Thymus (tissue), 11 donors: ENCODE results near the gene SPATA31E1. TPM values are rescaled to one million over a fixed set of nuclear protein-coding genes. Genes with fewer than 3 reads are reported as not detected.

ENCODE experiments used
- DNase-seq, 9 donors: peaks; one replicate each; pipeline ENCODE4 v3.0.0-alpha.2; 2013; ENCODE audit warnings: low spot score in 9 of 9, low read depth in 6 of 9, missing footprints in 1 of 9
- H3K27ac ChIP-seq, 2 donors: one replicate each; pipeline ENCODE4 v1.5.1; 2013; ENCODE audit warnings: control low read depth in 1 of 2, low read depth in 1 of 2, low read length in 1 of 2, mild to moderate bottlenecking in 1 of 2, moderate library complexity in 1 of 2
- H3K27me3 ChIP-seq, 2 donors: one replicate each; pipeline ENCODE4 v1.5.1; 2013; ENCODE audit warnings: low read length in 1 of 2; ENCODE audit not compliant: control insufficient read depth in 2 of 2, insufficient read depth in 1 of 2
- H3K36me3 ChIP-seq, 2 donors: one replicate each; pipeline ENCODE4 v1.5.1; 2013; ENCODE audit warnings: low read length in 1 of 2, mild to moderate bottlenecking in 1 of 2, moderate library complexity in 1 of 2; ENCODE audit not compliant: control insufficient read depth in 2 of 2, insufficient read depth in 2 of 2
- H3K4me1 ChIP-seq, 2 donors: one replicate each; pipeline ENCODE4 v1.5.1; 2013; ENCODE audit warnings: low read length in 2 of 2; ENCODE audit not compliant: control insufficient read depth in 2 of 2, insufficient read depth in 2 of 2
- H3K4me3 ChIP-seq, 2 donors: one replicate each; pipeline ENCODE4 v1.5.1; 2013; ENCODE audit warnings: low read length in 2 of 2, control low read depth in 1 of 2, mild to moderate bottlenecking in 1 of 2
- H3K9me3 ChIP-seq, 2 donors: one replicate each; pipeline ENCODE4 v1.5.1; 2013; ENCODE audit warnings: low read length in 1 of 2, mild to moderate bottlenecking in 1 of 2; ENCODE audit not compliant: control insufficient read depth in 2 of 2, insufficient read depth in 1 of 2
- WGBS: extraction: QIAGEN DNeasy Blood & Tissue Kit; methylation state at CpG from one replicate; pipeline ENCODE4 v1.1.7; 2013; 5-methylcytosine and 5-hydroxymethylcytosine counted together
- polyA plus RNA-seq: library from polyadenylated mRNA; stranded (reverse); fragments of 200-250 nt; gene quantifications from one replicate; pipeline ENCODE4 v1.2.3, GENCODE V29; 2013
- total RNA-seq: library from RNA; stranded (reverse); fragments of 120-200 nt; gene quantifications from one replicate; pipeline ENCODE4 v1.2.4, GENCODE V29; 2013
- donor health status: healthy.

Gene SPATA31E1
- total and polyA plus RNA-seq, 2 donors: 0.02 TPM; not detected in 1

GRCh38 chr9:87887661-87888480 lies 5.2 kb downstream of the SPATA31E1 start:
- H3K36me3 ChIP-seq: no peaks in the 10 kb centered on the region
- no peaks in the 10 kb centered on the region for H3K9me3 ChIP-seq
- 93% methylated on average over 13 of the region's 13 CpGs for WGBS
- no peak overlapping the region for H3K27ac ChIP-seq
- peaks cover 0 to 2% of the 10 kb centered on the region in 2 donors for H3K27me3 ChIP-seq
- no peak overlapping the region for H3K4me3 ChIP-seq
- no peaks in the 10 kb centered on the region for H3K4me1 ChIP-seq
- DNase-seq: no peak

GRCh38 chr9:87888501-87888900 lies 5.8 kb downstream of the SPATA31E1 start:
- no peak for DNase-seq
- H3K9me3 ChIP-seq: no peaks in the 10 kb centered on the region
- H3K4me3 ChIP-seq: no peak overlapping the region
- 75% methylated on average over 6 of the region's 6 CpGs for whole genome bisulfite sequencing
- no peaks in the 10 kb centered on the region for H3K4me1 ChIP-seq
- H3K27me3 ChIP-seq: peaks cover 0 to 2% of the 10 kb centered on the region in 2 donors
- H3K36me3 ChIP-seq: no peaks in the 10 kb centered on the region
- H3K27ac ChIP-seq: no peak overlapping the region

DNA sequence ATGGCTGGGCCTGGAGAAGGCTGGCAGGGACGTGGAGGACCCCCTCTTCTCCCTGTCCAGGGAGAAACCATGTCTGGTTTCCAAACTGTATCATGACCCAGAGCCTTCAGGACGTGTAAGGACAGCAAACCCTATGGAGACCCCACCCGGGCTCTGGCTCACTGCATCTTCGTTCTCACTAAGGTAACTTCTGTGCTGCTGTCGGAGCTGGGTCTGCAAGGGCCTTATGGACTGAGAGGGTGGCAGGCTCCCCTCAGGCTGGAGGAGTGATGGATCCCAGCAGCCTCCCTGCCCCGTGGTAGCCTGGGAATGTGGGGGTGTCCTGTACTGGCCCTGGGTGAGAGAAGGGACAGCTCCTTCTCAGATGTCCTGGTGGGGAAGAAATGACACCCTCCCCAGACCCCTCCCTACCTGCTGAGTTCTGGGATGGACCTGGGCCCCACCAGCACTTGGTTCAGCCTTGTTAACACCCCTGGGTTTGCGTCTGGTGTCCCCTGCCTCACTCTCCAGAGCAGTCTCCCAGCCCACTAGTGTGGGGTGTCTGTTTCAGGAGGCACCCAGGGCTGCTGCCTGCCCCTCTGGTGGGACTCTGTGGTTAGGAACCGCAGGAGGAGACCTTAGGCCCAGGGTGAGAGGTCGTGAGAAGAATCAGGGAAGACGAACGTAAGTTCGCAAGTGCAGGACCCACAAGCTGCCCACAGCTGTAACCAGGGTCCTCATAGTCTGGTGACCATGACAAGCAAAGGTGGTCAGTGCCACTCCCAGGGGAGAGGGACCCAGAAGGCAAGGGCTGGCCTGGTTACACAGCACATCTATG lies 6.6 kb downstream of the SPATA31E1 start:
- Histone ChIP-seq H3K4me3 (no peak overlapping the region), H3K27me3 (peaks cover 0 to 2% of the 10 kb centered on the region in 2 donors), H3K4me1 (no peaks in the 10 kb centered on the region), H3K36me3 (no peaks in the 10 kb centered on the region), H3K27ac (no peak overlapping the region), H3K9me3 (no peaks in the 10 kb centered on the region)
- 94% methylated on average over 12 of the region's 12 CpGs for WGBS
- no peak for DNase-seq

DNA sequence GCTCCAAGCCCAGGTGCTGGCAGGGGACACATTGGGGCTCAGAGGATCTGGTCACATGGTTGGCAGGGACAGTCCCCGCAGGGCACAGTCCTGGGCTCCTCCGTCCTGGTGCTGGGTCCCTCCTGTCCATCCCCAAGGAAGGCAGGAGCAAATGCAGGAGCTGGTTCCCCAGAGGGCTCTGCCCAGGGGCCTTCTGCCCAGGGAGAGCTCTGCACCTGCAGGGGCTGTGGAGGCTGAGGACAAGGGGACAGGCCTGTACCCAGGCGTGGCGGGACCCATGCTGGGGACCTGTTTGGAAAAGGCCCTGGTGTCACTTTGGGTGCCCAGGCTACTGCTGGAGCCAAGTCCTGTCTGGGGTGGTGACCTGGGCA lies 7.2 kb downstream of the SPATA31E1 start:
- Histone ChIP-seq H3K27me3 (peaks cover 0 to 2% of the 10 kb centered on the region in 2 donors), H3K27ac (no peak overlapping the region), H3K9me3 (peaks cover 0 to 3% of the 10 kb centered on the region in 2 donors), H3K4me3 (no peak overlapping the region), H3K4me1 (no peaks in the 10 kb centered on the region), H3K36me3 (no peaks in the 10 kb centered on the region)
- no peak for DNase-seq
- WGBS: 94% methylated on average over 4 of the region's 4 CpGs

GRCh38 chr9:87890837-87891236 lies 8.2 kb downstream of the SPATA31E1 start:
- Histone ChIP-seq H3K4me1 (no peaks in the 10 kb centered on the region), H3K9me3 (peaks cover 0 to 3% of the 10 kb centered on the region in 2 donors), H3K27me3 (peaks cover 0 to 2% of the 10 kb centered on the region in 2 donors), H3K4me3 (no peak overlapping the region), H3K36me3 (no peaks in the 10 kb centered on the region), H3K27ac (no peak overlapping the region)
- WGBS: 92% methylated on average over 10 of the region's 10 CpGs
- no peak for DNase-seq

GRCh38 chr9:87891754-87892153 lies 9.1 kb downstream of the SPATA31E1 start:
- Histone ChIP-seq H3K36me3 (no peaks in the 10 kb centered on the region), H3K4me3 (no peak overlapping the region), H3K9me3 (peaks cover 0 to 3% of the 10 kb centered on the region in 2 donors), H3K4me1 (no peaks in the 10 kb centered on the region), H3K27me3 (no peaks in the 10 kb centered on the region), H3K27ac (no peak overlapping the region)
- 98% methylated on average over 6 of the region's 6 CpGs for WGBS
- no peak for DNase-seq

DNA sequence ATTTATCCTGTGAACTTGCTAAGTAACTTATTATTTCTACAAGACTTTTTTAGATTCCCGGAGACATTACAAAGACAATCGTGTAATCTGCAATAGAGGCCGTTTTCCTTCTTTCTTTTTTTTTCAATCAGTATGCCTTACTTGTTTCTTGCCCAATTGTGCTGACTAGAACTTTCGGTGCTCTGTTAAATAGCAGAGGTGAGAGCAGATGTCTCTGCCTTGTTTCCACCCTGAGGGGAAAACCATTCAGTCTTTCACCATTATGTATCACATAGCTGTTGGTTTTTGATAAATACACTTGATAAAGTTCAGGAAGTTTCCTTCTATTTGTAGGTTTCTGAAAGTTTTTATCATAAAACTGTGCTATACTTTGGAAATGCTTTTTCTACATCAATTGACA lies 10.3 kb downstream of the SPATA31E1 start:
- 96% methylated on average over 4 of the region's 4 CpGs for WGBS
- no peaks in the 10 kb centered on the region for H3K27me3 ChIP-seq

DNA sequence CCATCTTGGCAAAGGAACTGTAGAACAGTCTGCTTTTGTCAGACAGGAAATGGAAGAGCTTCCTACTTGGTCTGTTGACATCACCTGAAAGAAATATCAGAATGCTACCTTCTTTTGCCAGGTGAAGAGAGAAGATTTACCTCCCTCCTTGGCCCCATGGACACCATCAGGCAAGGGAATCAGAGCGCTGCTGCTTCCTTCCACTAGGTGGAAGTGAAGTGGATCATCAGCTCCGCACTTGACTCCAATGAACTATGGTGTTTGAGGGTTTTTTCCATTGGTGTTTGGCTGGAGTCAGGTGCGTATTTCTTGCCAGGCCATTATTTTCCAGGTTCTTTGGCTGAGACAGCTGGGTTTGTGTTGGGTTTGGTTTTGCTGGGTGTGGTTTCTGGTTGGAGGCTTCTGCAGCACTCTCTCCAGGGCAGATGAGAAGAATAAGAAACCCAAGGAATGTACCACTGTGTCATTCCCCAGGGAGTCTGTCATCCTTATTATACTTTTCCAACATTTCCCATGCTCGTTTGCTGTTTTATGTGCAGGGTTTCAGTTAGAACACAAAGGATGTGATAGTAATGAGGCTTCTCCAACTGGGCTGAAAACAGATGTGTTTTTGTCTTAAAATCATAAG lies 12.4 kb downstream of the SPATA31E1 start:
- Histone ChIP-seq H3K4me3 (no peak overlapping the region), H3K4me1 (no peaks in the 10 kb centered on the region), H3K27me3 (no peaks in the 10 kb centered on the region), H3K36me3 (no peaks in the 10 kb centered on the region), H3K27ac (no peak overlapping the region), H3K9me3 (peaks cover 0 to 3% of the 10 kb centered on the region in 2 donors)
- no peak for DNase-seq
- WGBS: 89% methylated on average over 4 of the region's 4 CpGs

More for the DNA sequence above, 10.3 kb downstream of the SPATA31E1 start:
- Histone ChIP-seq H3K4me1 (no peaks in the 10 kb centered on the region), H3K4me3 (no peak overlapping the region), H3K36me3 (no peaks in the 10 kb centered on the region), H3K27ac (no peak overlapping the region), H3K9me3 (peaks cover 0 to 3% of the 10 kb centered on the region in 2 donors)
- no peak for DNase-seq

GRCh38 chr9:87896891-87897290 lies 14.2 kb downstream of the SPATA31E1 start:
- no peaks in the 10 kb centered on the region for H3K36me3 ChIP-seq
- no peaks in the 10 kb centered on the region for H3K4me1 ChIP-seq
- DNase-seq: no peak
- H3K27me3 ChIP-seq: no peaks in the 10 kb centered on the region
- no peak overlapping the region for H3K4me3 ChIP-seq
- H3K27ac ChIP-seq: no peak overlapping the region
- peaks cover 0 to 4% of the 10 kb centered on the region in 2 donors for H3K9me3 ChIP-seq
